IPS-18c (cell line): Measurements from ENCODE around the gene WDPCP.
A peak's percentile ranks its signal among the peaks of the same experiment; 100 is the strongest.
"Not testable (repeated sequence)": the region's sequence is repeated elsewhere in the genome, so short reads cannot be mapped to it uniquely, and the experiment has no call there.

Source experiments
- H3K4me3 ChIP-seq: 2 replicates; pipeline ENCODE4 v1.7.0; 2013; ENCODE audit warnings: low read depth, mild to moderate bottlenecking, low read length, moderate library complexity; ENCODE audit not compliant: insufficient read depth
- H3K9me3 ChIP-seq: one replicate; pipeline ENCODE4 v1.6.1; 2013; ENCODE audit warnings: mild to moderate bottlenecking, low read length, moderate library complexity; ENCODE audit not compliant: control insufficient read depth, insufficient read depth

WDPCP gene

DNA sequence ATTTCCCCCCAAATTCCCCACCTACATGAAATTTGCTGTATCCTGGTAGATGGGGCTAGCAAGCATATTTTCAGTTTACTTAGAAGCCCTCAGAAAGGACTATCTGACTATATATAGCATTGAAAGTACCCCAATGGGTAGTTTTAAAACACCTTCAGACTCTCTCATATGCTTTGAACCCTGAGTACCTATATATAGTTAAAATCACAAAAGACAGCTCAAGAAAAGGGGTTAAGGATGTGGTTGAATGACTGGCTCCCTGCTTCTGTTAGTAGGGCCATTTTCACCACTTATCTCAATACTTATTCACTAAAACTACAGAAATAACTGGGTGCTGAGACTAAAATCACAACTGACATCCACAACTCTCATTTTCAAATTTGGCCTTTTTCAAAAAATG, 18.5 kb downstream of the WDPCP start:
- Histone ChIP-seq H3K4me3 (no peak overlapping the region), H3K9me3 (no peaks in the 10 kb centered on the region)

DNA sequence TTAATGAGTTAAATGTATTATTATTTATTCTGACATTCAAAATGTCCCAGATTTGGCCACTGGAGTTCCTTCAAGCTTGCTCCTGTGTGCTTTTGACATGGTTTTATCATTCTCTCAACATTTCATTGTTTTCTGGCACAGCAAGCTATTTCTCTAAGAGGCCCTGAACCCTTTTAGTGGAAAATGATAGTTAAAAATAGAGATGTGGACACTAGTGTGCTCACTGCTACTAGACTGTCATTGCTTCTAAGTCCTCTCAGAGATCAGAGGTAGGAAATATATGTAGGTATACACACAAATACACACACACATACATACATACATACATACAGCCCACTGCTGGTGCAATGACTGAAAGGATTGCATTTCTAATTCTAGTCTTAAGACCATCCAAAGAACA, 25.5 kb downstream of the WDPCP start:
- Histone ChIP-seq H3K4me3 (no peak overlapping the region), H3K9me3 (peaks cover 2% of the 10 kb centered on the region)

DNA sequence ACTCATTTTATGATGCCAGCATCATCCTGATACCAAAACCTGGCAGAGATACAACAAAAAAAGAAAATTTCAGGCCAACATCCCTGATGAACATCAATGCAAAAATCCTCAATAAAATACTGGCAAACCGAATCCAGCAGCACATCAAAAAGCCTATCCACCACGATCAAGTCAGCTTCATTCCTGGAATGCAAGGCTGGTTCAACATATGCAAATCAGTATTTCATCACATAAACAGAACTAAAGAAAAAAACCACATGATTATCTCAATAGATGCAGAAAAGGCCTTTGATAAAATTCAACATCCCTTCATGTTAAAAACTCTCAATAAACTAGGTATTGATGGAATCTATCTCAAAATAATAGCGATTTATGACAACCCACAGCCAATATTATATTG, 29.4 kb downstream of the WDPCP start:
- not testable (repeated sequence) for H3K9me3 ChIP-seq, H3K4me3 ChIP-seq

DNA sequence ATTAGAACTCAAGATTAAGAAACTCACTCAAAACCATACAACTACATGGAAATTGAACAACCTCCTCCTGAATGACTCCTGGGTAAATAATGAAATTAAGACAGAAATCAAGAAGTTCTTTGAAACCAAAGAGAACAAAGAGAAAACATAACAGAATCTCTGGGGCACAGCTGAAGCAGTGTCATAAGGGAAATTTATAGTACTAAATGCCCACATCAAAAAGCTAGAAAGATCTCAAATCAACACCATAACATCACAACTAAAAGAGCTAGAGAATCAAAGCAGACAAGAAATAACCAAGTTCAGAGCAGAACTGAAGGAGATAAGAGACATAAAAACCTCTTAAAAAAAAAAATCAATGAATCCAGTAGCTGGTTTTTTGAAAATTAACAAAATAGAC, 30.5 kb downstream of the WDPCP start:
- H3K9me3 ChIP-seq: not testable (repeated sequence)

DNA sequence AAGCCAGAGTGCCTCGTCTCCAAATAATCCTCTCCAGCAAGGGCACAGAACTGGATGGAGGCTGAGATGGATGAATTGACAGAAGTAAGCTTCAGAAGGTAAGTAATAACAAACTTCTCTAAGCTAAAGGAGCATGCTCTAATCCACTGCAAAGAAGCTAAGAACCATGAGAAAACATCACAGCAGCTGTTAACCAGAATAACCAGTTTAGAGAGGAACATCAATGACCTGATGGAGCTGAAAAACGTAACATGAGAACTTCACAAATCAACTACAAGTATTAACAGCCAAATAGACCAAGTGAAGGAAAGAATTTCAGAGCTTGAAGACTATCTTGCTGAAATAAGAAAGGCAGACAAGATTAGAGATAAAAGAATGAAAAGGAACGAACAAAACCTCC, 32.3 kb downstream of the WDPCP start:
- Histone ChIP-seq H3K9me3 (no peaks in the 10 kb centered on the region), H3K4me3 (no peak overlapping the region)

More for the DNA sequence above, 30.5 kb downstream of the WDPCP start:
- H3K4me3 ChIP-seq: not testable (repeated sequence)

DNA sequence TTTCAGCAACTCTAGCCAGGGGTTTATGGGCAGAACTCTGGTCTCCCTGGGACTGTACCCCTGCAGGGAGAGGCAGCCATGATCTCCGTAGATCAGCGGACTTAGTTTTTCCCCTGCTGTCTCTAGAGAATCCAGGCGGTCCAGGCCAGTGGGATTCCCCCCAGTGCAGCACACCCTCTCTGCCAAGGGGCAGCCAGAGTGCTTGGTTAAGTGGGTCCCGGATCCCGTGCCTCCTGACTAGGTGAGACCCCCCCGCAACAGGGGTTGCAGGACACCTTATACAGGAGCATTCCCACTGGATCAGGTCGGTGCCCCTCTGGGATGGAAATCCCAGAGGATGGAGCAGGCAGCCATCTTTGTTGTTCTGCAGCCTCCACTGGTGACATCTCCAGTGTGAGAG, 33.0 kb downstream of the WDPCP start:
- no peaks in the 10 kb centered on the region for H3K9me3 ChIP-seq
- no peak overlapping the region for H3K4me3 ChIP-seq

DNA sequence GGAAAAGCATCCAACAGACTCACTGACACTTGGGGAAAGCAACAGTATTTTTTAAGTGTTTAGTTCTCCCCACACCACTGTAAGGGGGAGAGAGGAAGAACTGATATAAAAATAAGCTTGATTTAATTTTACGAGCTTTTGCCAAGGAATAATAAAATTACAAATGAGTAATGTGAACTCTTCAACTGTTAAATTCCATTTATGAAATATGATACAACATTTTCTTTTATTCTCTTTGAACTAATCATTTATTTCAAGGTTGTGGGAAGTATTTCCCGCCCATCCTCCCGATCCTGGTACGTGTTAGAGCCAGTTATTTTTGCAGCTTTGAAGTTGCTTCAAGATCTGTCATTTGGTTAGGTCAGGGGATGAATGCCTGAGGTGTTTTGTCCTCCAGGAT, 35.2 kb downstream of the WDPCP start:
- Histone ChIP-seq H3K9me3 (no peaks in the 10 kb centered on the region), H3K4me3 (no peak overlapping the region)

DNA sequence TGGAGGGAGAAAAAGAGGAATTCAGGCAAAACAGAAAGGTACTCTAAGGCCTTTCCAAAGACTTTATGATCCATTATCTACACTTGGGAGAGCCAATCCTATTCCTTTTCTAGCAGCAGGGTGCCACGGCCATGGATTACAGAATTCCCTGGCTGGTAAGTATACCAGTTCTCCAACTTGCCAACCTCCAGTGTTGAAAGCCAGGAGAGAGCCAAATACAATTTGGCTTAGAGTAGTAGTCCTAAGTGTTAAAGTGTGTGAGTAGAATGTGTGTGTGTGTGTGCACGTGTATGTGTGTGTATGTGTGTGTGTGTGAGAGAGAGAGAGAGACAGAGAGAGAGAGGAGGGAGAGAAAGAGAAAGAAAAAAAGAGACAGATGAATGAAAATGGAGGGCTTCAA, 43.3 kb downstream of the WDPCP start:
- no peak overlapping the region for H3K4me3 ChIP-seq
- no peaks in the 10 kb centered on the region for H3K9me3 ChIP-seq

DNA sequence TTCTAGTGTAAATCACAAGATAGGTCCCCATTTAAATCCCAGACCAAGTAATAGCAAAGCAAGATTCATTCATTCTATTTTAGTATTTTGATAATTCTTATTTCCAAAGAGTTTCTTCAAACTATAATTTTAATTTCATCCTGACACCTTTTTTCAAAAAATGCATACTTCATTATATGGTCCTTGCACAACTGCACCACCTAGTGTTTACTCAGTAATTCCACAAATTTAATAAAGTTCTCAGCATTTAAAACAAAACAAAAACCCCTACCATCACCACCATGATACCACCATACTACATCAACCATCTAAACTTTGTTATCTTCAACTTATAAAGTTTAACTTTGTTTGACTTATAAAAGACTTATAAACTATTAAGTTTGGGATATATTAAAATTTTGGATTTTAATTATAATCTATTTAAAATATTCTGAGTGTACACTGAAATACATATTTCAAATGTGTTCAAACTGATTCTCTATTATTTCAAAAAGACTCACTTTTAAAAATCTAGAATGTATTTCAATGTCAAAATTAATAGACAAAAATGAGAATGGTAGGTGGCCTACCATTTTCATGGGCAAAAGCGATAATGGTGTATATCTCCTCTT, 44.2 kb downstream of the WDPCP start:
- H3K4me3 ChIP-seq: no peak overlapping the region
- no peaks in the 10 kb centered on the region for H3K9me3 ChIP-seq

DNA sequence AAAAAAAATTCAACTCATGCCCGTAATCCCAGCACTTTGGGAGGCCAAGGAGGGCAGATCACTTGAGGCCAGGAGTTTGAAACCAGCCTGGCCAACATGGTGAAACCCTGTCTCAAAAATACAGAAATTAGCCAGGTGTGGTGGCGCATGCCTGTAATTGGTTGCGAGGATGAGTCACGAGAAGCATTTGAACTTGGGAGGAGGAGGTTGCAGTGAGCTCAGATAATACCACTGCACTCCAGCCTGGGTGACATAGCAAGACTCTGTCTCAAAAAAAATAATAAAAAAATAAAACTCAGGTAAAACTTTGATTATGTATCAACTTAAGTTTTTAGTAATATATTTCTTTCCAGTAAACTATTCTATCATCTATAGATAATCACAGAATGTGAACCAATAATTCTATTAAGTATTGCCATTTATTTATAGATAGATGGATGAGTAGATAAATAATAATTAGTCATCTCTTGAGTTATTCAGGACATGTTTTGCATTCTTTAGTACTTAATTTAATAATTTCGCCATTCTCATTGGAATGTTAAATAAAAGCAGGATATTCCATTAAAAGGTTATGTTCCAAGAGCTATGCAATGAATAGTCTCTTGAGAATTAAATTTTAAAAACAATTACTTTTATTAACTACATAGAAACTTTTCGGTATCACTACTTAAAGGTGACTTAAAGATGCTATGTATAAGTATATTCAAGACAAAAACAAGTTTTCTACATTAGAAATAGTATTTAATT, 48.7 kb downstream of the WDPCP start:
- Histone ChIP-seq H3K9me3 (no peaks in the 10 kb centered on the region), H3K4me3 (no peak overlapping the region)

DNA sequence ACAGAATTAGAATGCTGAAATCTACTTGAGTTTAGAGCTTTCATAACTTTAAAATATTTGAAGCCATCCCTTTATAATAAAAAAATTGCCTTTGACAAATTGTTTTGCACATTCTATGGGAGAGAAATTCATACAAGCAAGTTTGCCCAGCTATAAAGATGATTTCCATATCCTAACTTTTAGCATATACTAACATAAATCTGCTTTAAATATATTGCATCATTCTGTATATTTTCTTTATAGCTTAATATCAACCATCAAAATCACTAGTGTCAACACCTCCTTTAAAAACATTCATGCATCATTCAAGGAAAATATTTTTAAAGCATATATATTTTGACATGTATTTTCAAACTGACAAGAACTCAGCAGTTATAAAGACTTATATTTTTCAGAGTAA, 49.9 kb downstream of the WDPCP start:
- Histone ChIP-seq H3K9me3 (no peaks in the 10 kb centered on the region), H3K4me3 (no peak overlapping the region)

DNA sequence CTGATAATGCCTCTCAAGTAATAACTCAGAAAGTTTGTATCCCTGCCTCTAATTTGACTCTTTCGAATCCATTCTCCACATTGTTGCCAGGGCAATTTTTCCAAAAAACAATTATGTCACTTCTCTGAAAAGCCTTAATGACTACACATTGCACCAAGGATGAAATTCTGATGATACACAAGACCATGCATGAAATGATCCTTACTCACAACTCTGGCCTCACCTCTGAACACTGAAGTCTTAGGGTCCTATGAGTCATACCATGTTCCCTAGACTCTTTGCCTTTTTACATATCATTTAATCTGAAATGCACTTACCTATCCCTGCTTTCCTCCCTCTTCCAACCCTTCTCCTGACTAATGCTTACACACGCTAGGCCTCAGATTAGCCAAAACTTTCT, 51.0 kb downstream of the WDPCP start:
- H3K4me3 ChIP-seq: no peak overlapping the region
- no peaks in the 10 kb centered on the region for H3K9me3 ChIP-seq

DNA sequence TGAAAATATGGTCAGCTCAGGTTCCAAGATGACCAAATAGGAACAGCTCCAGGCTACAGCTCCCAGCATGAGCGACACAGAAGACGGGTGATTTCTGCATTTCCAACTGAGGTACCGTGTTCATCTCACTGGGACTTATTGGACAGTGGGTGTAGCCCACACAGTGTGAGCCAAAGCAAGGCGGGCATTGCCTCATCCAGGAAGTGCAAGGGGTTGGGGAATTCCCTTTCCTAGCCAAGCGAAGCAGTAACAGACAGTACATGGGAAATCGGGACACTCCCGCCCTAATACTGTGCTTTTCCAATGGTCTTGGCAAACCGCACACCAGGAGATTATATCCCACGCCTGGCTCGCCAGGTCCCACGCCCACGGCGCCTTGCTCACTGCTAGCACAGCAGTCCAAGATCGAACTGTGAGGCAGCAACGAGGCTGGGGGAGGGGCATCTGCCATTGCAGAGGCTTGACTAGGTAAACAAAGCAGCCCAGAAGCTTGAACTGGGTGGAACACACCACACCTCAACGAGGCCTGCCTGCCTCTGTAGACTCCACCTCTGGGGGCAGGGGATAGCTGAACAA, 57.5 kb downstream of the WDPCP start:
- Histone ChIP-seq H3K4me3 (peak overlapping the region; percentile 31; the same call in 1 of the 2 replicates), H3K9me3 (peaks cover 10% of the 10 kb centered on the region)

DNA sequence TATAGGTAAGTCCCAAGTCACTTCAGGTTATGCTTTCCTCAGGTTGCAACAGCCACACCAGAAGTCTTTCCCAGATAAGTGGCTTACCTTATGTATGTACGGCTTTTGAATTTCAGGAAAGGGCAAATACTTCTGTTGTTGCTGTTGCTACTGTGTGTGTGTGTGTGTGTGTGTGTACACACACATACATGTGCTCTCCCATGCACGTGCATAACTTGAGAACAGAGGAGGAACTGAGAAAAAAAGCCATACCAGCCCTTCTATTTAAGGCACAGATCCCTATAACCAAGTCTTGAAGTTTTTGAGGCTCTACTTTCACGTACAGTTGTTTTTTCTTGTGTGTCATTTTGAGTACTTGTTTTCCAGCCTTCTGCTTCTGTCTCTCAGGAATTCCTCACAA, 62.4 kb downstream of the WDPCP start:
- H3K4me3 ChIP-seq: no peak overlapping the region
- peaks cover 6% of the 10 kb centered on the region for H3K9me3 ChIP-seq

DNA sequence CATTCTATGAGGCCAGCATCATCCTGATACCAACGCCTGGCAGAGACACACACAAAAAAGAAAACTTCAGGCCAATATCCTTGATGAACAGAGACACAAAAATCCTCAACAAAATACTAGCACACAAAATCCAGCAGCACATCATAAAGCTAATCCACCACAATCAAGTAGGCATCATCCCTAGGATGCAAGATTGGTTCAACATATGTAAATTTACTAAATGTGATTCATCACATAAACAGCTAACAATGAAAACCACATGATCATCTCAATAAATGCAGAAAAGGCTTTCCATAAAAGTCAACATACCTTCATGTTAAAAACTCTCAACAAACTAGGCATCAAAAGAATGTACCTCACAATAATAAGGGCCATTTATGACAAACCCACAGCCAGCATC, 65.3 kb downstream of the WDPCP start:
- H3K4me3 ChIP-seq: no peak overlapping the region
- no peaks in the 10 kb centered on the region for H3K9me3 ChIP-seq

DNA sequence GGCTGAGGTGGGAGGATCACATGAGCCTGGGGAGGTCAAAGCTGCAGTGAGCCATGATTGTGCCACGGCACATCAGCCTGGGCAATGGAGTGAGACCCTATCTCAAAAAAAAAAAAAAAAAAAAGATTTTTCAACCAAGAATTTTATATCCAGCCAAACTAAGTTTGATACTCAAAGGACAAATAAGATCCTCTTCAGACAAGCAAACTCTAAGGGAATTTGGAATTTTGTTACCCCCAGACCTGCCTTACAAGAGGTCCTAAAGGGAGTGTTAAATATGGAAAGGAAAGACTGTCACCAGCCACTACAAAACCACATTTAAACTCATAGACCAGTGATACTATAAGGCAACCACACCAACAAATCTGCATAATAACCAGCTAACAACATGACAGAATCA, 67.5 kb downstream of the WDPCP start:
- H3K4me3 ChIP-seq: no peak overlapping the region
- no peaks in the 10 kb centered on the region for H3K9me3 ChIP-seq

DNA sequence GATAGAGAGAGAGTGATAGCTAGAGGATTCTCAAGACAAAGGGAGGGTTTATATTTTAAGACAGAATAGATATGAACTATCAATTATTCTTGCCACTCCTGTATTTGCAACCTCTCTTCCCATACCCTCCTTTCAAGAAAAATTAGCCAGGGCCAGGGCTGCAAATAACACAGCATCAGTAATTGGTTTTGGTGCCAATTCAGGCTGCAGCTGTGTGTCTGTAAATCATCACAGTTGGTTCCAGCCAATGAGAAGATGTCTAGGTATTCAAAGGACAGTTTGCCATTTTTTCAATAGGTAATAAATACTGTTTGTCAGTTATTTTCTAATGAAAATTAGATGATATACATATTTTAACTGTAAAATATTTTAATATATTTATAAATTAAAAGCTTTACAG, 73.5 kb downstream of the WDPCP start:
- no peak overlapping the region for H3K4me3 ChIP-seq
- H3K9me3 ChIP-seq: peaks cover 2% of the 10 kb centered on the region

DNA sequence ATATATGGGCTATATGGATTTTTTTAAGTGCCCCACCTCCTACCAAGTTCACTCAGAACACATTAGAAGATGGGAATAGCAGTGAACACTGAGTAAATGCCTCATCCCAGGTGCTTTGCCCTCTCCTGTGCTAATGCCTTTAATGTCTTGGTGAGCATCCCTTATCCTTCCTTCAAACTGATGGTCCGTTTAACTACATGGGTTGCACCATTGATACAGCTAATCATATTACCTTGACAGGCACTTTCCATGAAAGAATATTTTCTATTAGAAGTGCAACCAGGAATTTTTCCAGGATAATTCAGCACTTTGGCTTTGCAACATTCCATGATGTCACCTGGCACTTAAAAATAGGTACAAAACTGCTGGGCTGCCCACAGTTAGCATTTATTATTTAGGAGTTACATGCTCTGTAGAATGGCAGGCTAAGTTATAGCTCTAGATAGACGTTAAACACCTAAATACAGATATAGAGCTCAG, 74.0 kb downstream of the WDPCP start:
- Histone ChIP-seq H3K9me3 (peaks cover 2% of the 10 kb centered on the region), H3K4me3 (no peak overlapping the region)
